K562 (cell line): ENCODE data around the gene C11orf86.

Source experiments
- ATF2 ChIP-seq: sonication (generic); formaldehyde crosslinking; IDR thresholded peaks from 2 replicates; pipeline ENCODE4 v1.8.1; 2022; ENCODE audit warnings: missing genetic modification reagents
- BCLAF1 ChIP-seq, 2 experiments: fragments of 450-650 bp in 1 of 2; IDR thresholded peaks; 2 replicates each; pipeline ENCODE4 v1.6.1; 2011 to 2017; ENCODE audit warnings: low read depth in 2 of 2, antibody characterized with exemption in 1 of 2, borderline replicate concordance in 1 of 2, low read length in 1 of 2, mild to moderate bottlenecking in 1 of 2, mixed read lengths in 1 of 2; ENCODE audit not compliant: control insufficient read depth in 1 of 2
- CREB5 ChIP-seq: fragments of 250-450 bp; sonication (Bioruptor Pico); IDR thresholded peaks from 2 replicates; pipeline ENCODE4 v1.5.0; 2020; ENCODE audit warnings: mild to moderate bottlenecking
- GABPA ChIP-seq: fragments of 200-800 bp; sonication (Bioruptor generic); conservative IDR thresholded peaks from 2 replicates; pipeline ENCODE4 v1.6.1; 2016; ENCODE audit warnings: low read depth, missing genetic modification characterization, missing compliant biosample characterization
- HDAC2 ChIP-seq: fragments of 450-650 bp; IDR thresholded peaks from 2 replicates; pipeline ENCODE4 v1.6.1; 2016; ENCODE audit warnings: mild to moderate bottlenecking
- POU5F1 ChIP-seq: fragments of 150-350 bp; IDR thresholded peaks from 2 replicates; pipeline ENCODE4 v1.6.1; 2014; ENCODE audit warnings: borderline replicate concordance, low read length, low read depth, mild to moderate bottlenecking; ENCODE audit not compliant: partially characterized antibody
- PRPF4 ChIP-seq: fragments of 200-400 bp; formaldehyde crosslinking; IDR thresholded peaks from one replicate; pipeline ENCODE4 v1.6.1; 2017; ENCODE audit warnings: low read length, low read depth, mild to moderate bottlenecking; ENCODE audit not compliant: insufficient read depth, poor library complexity, severe bottlenecking
- SMAD4 ChIP-seq: fragments of 250-450 bp; sonication (Bioruptor Pico); conservative IDR thresholded peaks from 2 replicates; pipeline ENCODE4 v1.8.0; 2021; ENCODE audit warnings: inconsistent platforms, mild to moderate bottlenecking, moderate library complexity
- ZBTB7A ChIP-seq: IDR thresholded peaks from 2 replicates; pipeline ENCODE4 v1.6.1; 2011; ENCODE audit warnings: low read depth, mild to moderate bottlenecking, low read length, moderate library complexity, borderline replicate concordance; ENCODE audit not compliant: control insufficient read depth
- TF ChIP-seq, protein P1 (sequence below): sonication (generic); formaldehyde crosslinking; IDR thresholded peaks from 2 replicates; pipeline ENCODE4 v1.4.0; 2020; ENCODE audit warnings: mild to moderate bottlenecking, missing genetic modification reagents
- TF ChIP-seq, protein P2 (sequence below), 3 experiments: IDR thresholded peaks in 2 of 3; conservative IDR thresholded peaks in 1 of 3; 2 replicates each; pipeline ENCODE4 v1.5.1; 2011 to 2012; ENCODE audit warnings: low read length in 3 of 3, mild to moderate bottlenecking in 3 of 3, control low read depth in 2 of 3, improper control_type of control experiment in 1 of 3, inconsistent platforms in 1 of 3, low read depth in 1 of 3, mixed read lengths in 1 of 3, moderate library complexity in 1 of 3; ENCODE audit not compliant: insufficient read depth in 2 of 3

GRCh38 chr11:66953081-66953833, 21.8 kb upstream of the C11orf86 start:
- TF ChIP-seq HDAC2 (no peak), GABPA (tag) (no peak), BCLAF1 (IDR thresholded peaks at IDR 0.05; ENCODE audit: borderline replicate concordance in 1 of 2, control insufficient read depth in 1 of 2, low read depth in 2 of 2, low read length in 1 of 2) (no peak), ATF2 (CRISPR knock-in tag) (no peak), ZBTB7A (no peak), PRPF4 (no peak), POU5F1 (no peak), SMAD4 (CRISPR knock-in tag) (no peak), CREB5 (no peak)
- TF ChIP-seq, protein P1, sequence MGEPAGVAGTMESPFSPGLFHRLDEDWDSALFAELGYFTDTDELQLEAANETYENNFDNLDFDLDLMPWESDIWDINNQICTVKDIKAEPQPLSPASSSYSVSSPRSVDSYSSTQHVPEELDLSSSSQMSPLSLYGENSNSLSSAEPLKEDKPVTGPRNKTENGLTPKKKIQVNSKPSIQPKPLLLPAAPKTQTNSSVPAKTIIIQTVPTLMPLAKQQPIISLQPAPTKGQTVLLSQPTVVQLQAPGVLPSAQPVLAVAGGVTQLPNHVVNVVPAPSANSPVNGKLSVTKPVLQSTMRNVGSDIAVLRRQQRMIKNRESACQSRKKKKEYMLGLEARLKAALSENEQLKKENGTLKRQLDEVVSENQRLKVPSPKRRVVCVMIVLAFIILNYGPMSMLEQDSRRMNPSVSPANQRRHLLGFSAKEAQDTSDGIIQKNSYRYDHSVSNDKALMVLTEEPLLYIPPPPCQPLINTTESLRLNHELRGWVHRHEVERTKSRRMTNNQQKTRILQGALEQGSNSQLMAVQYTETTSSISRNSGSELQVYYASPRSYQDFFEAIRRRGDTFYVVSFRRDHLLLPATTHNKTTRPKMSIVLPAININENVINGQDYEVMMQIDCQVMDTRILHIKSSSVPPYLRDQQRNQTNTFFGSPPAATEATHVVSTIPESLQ: no peak
- TF ChIP-seq, protein P2, sequence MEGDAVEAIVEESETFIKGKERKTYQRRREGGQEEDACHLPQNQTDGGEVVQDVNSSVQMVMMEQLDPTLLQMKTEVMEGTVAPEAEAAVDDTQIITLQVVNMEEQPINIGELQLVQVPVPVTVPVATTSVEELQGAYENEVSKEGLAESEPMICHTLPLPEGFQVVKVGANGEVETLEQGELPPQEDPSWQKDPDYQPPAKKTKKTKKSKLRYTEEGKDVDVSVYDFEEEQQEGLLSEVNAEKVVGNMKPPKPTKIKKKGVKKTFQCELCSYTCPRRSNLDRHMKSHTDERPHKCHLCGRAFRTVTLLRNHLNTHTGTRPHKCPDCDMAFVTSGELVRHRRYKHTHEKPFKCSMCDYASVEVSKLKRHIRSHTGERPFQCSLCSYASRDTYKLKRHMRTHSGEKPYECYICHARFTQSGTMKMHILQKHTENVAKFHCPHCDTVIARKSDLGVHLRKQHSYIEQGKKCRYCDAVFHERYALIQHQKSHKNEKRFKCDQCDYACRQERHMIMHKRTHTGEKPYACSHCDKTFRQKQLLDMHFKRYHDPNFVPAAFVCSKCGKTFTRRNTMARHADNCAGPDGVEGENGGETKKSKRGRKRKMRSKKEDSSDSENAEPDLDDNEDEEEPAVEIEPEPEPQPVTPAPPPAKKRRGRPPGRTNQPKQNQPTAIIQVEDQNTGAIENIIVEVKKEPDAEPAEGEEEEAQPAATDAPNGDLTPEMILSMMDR (IDR thresholded peaks at IDR 0.05 in 2 of 3, conservative IDR thresholded peaks at IDR 0.05 in 1 of 3; ENCODE audit: insufficient read depth in 2 of 3, low read depth in 1 of 3, low read length in 3 of 3): no peak
